K562 (cell line): ENCODE data around the gene COL20A1. TPM values are rescaled to one million over a fixed set of nuclear protein-coding genes. Genes with fewer than 3 reads are reported as not detected.
A peak's percentile ranks its signal among the peaks of the same experiment; 100 is the strongest.

Source experiments
- ATAC-seq: fragments of 200-7000 bp; cut with Tn5 transposase; 3 replicates; pipeline ENCODE4 v1.9.1; 2020; ENCODE audit warnings: moderate library complexity
- BruUV-seq: library from RNA; stranded (reverse); fragments of 400-500 nt; replicated peaks from 2 replicates; lab custom pipeline; 2021; lab: Mats Ljungman, UMichigan
- CTCF ChIA-PET: fragments of 300-600 bp; formaldehyde crosslinking; extraction: SDS; loops from one replicate; lab custom pipeline; 2021; ENCODE audit warnings: low intra/inter-chr PET ratio; lab: Yijun Ruan, JAX
- POLR2A ChIA-PET: fragments of 300-600, 350-650 bp; sonication (Branson Sonifier 250); formaldehyde crosslinking; extraction: SDS; loops from one replicate; lab custom pipeline; 2021; ENCODE audit warnings: antibody characterized with exemption, inconsistent platforms; lab: Yijun Ruan, JAX
- DNase-seq, 4 experiments: peaks; one replicate each; pipeline versions ENCODE4 v3.0.0 to v3.0.0-alpha.2; 2011 to 2018; ENCODE audit warnings: low spot score in 3 of 4, mixed read lengths in 3 of 4; ENCODE audit errors: extremely low read depth in 1 of 4
- FAIRE-seq: peaks from 2 replicates; lab custom pipeline; 2011; peaks lifted over from hg19 to GRCh38; lab: Jason Lieb, UNC
- H2AFZ ChIP-seq: 2 replicates; pipeline ENCODE4 v1.6.0; 2011; ENCODE audit warnings: low read depth, low read length, control low read depth, inconsistent platforms
- H3K27ac ChIP-seq: fragments of 200-600 bp; 3 replicates; pipeline ENCODE4 v1.8.0; 2011; ENCODE audit warnings: low read depth, mild to moderate bottlenecking, control low read depth, inconsistent platforms, low read length, moderate library complexity, mixed read lengths; ENCODE audit errors: extremely low read depth
- H3K27me3 ChIP-seq, 2 experiments: fragments of 300-600 bp in 1 of 2; 2 replicates in 1 of 2; 3 replicates in 1 of 2; pipeline versions ENCODE4 v1.6.0 to v1.8.0; 2011; ENCODE audit warnings: inconsistent platforms in 2 of 2, low read length in 2 of 2, mild to moderate bottlenecking in 1 of 2, mixed read lengths in 1 of 2, moderate library complexity in 1 of 2; ENCODE audit not compliant: control insufficient read depth in 2 of 2, insufficient read depth in 2 of 2
- H3K36me3 ChIP-seq: fragments of 300-600 bp; 3 replicates; pipeline ENCODE4 v1.8.0; 2011; ENCODE audit warnings: mild to moderate bottlenecking, low read length, inconsistent platforms; ENCODE audit not compliant: control insufficient read depth, insufficient read depth
- H3K4me1 ChIP-seq, 2 experiments: fragments of 200-600 bp in 1 of 2; replicated peaks in 1 of 2; 2 replicates in 1 of 2; 3 replicates in 1 of 2; pipeline versions ENCODE4 v1.5.1 to v1.8.0; 2011; ENCODE audit warnings: inconsistent platforms in 2 of 2, low read length in 2 of 2, mild to moderate bottlenecking in 1 of 2, mixed read lengths in 1 of 2, moderate library complexity in 1 of 2; ENCODE audit not compliant: control insufficient read depth in 2 of 2, insufficient read depth in 2 of 2
- H3K4me2 ChIP-seq: 2 replicates; pipeline ENCODE4 v1.6.1; 2011; ENCODE audit warnings: low read length, control low read depth, inconsistent platforms, mixed read lengths; ENCODE audit not compliant: insufficient read depth
- H3K4me3 ChIP-seq: fragments of 200-600 bp; sonication (generic), shearing (Covaris generic); 2 replicates; pipeline ENCODE4 v1.5.1; 2016; ENCODE audit warnings: control low read depth, inconsistent platforms
- H3K79me2 ChIP-seq: fragments of 200-600 bp; 3 replicates; pipeline ENCODE4 v1.8.0; 2011; ENCODE audit warnings: low read length, inconsistent platforms; ENCODE audit not compliant: control insufficient read depth, insufficient read depth
- H3K9ac ChIP-seq, 2 experiments: 2 replicates each; pipeline versions ENCODE4 v1.6.0 to v1.6.1; 2011; ENCODE audit warnings: low read depth in 2 of 2, low read length in 2 of 2, control low read depth in 1 of 2, inconsistent platforms in 1 of 2, mild to moderate bottlenecking in 1 of 2, mixed read lengths in 1 of 2; ENCODE audit not compliant: insufficient read depth in 1 of 2
- H3K9me1 ChIP-seq: one replicate; pipeline ENCODE4 v1.6.0; 2011; ENCODE audit warnings: inconsistent platforms, mild to moderate bottlenecking, low read length, moderate library complexity; ENCODE audit not compliant: control insufficient read depth, insufficient read depth
- H3K9me3 ChIP-seq: replicated peaks from 2 replicates; pipeline ENCODE4 v1.5.1; 2011; ENCODE audit warnings: low read depth, low read length, inconsistent platforms; ENCODE audit not compliant: control insufficient read depth, insufficient read depth
- H4K20me1 ChIP-seq: replicated peaks from 2 replicates; pipeline ENCODE4 v1.6.1; 2011; ENCODE audit warnings: low read length, inconsistent platforms, mixed read lengths; ENCODE audit not compliant: control insufficient read depth, insufficient read depth
- CBFA2T2 ChIP-seq: fragments of 450-650 bp; conservative IDR thresholded peaks from 2 replicates; pipeline ENCODE4 v1.6.1; 2017; ENCODE audit warnings: mild to moderate bottlenecking
- CTBP1 ChIP-seq: fragments of 450-650 bp; IDR thresholded peaks from 2 replicates; pipeline ENCODE4 v1.6.1; 2016; ENCODE audit warnings: borderline replicate concordance
- HMG20B ChIP-seq: fragments of 250-450 bp; sonication (Bioruptor Pico); IDR thresholded peaks from 2 replicates; pipeline ENCODE4 v1.5.0; 2021; ENCODE audit warnings: mild to moderate bottlenecking
- IRF2 ChIP-seq: sonication (generic); formaldehyde crosslinking; IDR thresholded peaks from 2 replicates; pipeline ENCODE4 v1.8.1; 2022; ENCODE audit warnings: mild to moderate bottlenecking, missing genetic modification reagents
- MAZ ChIP-seq, 2 experiments: fragments of 450-650 bp in 1 of 2; sonication (generic) in 1 of 2; formaldehyde crosslinking; IDR thresholded peaks in 1 of 2; conservative IDR thresholded peaks in 1 of 2; 2 replicates each; pipeline versions ENCODE4 v1.4.0 to v1.5.0; 2020; ENCODE audit warnings: mild to moderate bottlenecking in 1 of 2, missing genetic modification reagents in 1 of 2
- MCM5 ChIP-seq: fragments of 450-650 bp; IDR thresholded peaks from 2 replicates; pipeline ENCODE4 v1.6.1; 2016; ENCODE audit warnings: low read depth
- MNT ChIP-seq, 2 experiments: fragments of 450-650 bp; conservative IDR thresholded peaks; 2 replicates each; pipeline ENCODE4 v1.6.1; 2017; ENCODE audit warnings: mild to moderate bottlenecking in 2 of 2, moderate library complexity in 2 of 2
- NR0B1 ChIP-seq: fragments of 450-650 bp; IDR thresholded peaks from one replicate; pipeline ENCODE4 v1.6.1; 2018; ENCODE audit warnings: mild to moderate bottlenecking, moderate library complexity; ENCODE audit not compliant: partially characterized antibody
- VEZF1 ChIP-seq: fragments of 200-800 bp; sonication (Bioruptor generic); IDR thresholded peaks from 2 replicates; pipeline ENCODE4 v1.6.1; 2017; ENCODE audit warnings: missing genetic modification characterization, missing compliant biosample characterization
- YY1 ChIP-seq, 3 experiments: IDR thresholded peaks; 2 replicates each; pipeline ENCODE4 v1.6.1; 2011; ENCODE audit warnings: low read length in 2 of 3, mild to moderate bottlenecking in 2 of 3, moderate library complexity in 2 of 3, borderline replicate concordance in 1 of 3, control low read depth in 1 of 3, low read depth in 1 of 3; ENCODE audit not compliant: insufficient read depth in 3 of 3, insufficient replicate concordance in 2 of 3, control insufficient read depth in 1 of 3, insufficient read length in 1 of 3; ENCODE audit errors: extremely low read depth in 1 of 3
- ZFP36 ChIP-seq: fragments of 150-350 bp; IDR thresholded peaks from 2 replicates; pipeline ENCODE4 v1.6.1; 2018; ENCODE audit warnings: low read length, low read depth; ENCODE audit not compliant: partially characterized antibody
- WGBS: fragments of 100-300 bp; shearing (Covaris generic); methylation state at CpG from one replicate; pipeline ENCODE4 v1.1.6; 2016; ENCODE audit warnings: low coverage, mixed read lengths; ENCODE audit not compliant: insufficient coverage; ENCODE audit errors: missing lambda C conversion rate; 5-methylcytosine and 5-hydroxymethylcytosine counted together
- in situ Hi-C: fragments of 300-500 bp; cut with MboI; formaldehyde crosslinking; loops from 4 replicates; pipeline ENCODE4 v1.15.0; 2018; ENCODE audit warnings: inconsistent platforms, mixed read lengths
- intact Hi-C: fragments of 100-400 bp; cut with micrococcal nuclease; formaldehyde crosslinking; loops from 2 replicates; pipeline ENCODE4 v1.14.2; 2022
- polyA plus RNA-seq, 8 experiments: library from polyadenylated mRNA; depleted of rRNA in 4 of 8; stranded (reverse) in 5 of 8; unstranded in 3 of 8; fragments of >200 nt; fragmentation: Nextera tagmentation in 2 of 8; fragmentation: Illumina TruSeq in 1 of 8; extraction: Ambion mirVana in 2 of 8; extraction: Trizol in 1 of 8; gene quantifications; 2 replicates each; pipeline versions ENCODE4 v1.2.1 to v1.2.3, GENCODE V29; 2011 to 2014; ENCODE audit warnings: inconsistent platforms in 1 of 8, missing spikeins in 1 of 8
- total RNA-seq, 7 experiments: library from RNA; depleted of rRNA in 6 of 7; stranded (reverse); fragments of >200 nt in 6 of 7; fragmentation: Illumina TruSeq in 2 of 7; extraction: Trizol in 2 of 7; gene quantifications; 2 replicates each; pipeline versions ENCODE4 v1.2.1 to v1.2.3, GENCODE V29; 2011 to 2021; ENCODE audit warnings: low replicate concordance in 1 of 7

COL20A1 gene
- total and polyA plus RNA-seq, 9 of the 15 experiments (the other 6 are each of a cell fraction or from before 2014, with no cell fraction given): not detected

- TF ChIP-seq YY1 (IDR thresholded peaks at IDR 0.05; ENCODE audit: borderline replicate concordance in 1 of 3, control insufficient read depth in 1 of 3, extremely low read depth in 1 of 3, insufficient read depth in 3 of 3, insufficient read length in 1 of 3, insufficient replicate concordance in 2 of 3, low read depth in 1 of 3, low read length in 2 of 3): no peak
- no peak for TF ChIP-seq MNT (conservative IDR thresholded peaks at IDR 0.05)
- TF ChIP-seq MAZ (CRISPR knock-in tag; conservative IDR thresholded peaks at IDR 0.05 in 1 of 2, IDR thresholded peaks at IDR 0.05 in 1 of 2): no peak
- TF ChIP-seq, all 486 proteins: peak for 3
These were observed 23.3 kb upstream of the COL20A1 start (continued) for GRCh38 chr20:63269724-63270123.

GRCh38 chr20:63270606-63271325 lies 22.2 kb upstream of the COL20A1 start:
- in situ Hi-C loops: no loop called here
- ATAC-seq: no peak
- no peak for FAIRE-seq
- no peak overlapping the region for H3K27ac ChIP-seq
- H3K4me2 ChIP-seq: no peak overlapping the region
- peaks cover 11% of the 10 kb centered on the region; the same call in 2 of the 3 replicates for H3K36me3 ChIP-seq
- H3K27me3 ChIP-seq: peaks cover 0 to 21% of the 10 kb centered on the region in 2 experiments; a peak in 3 of 5 replicates
- ChIA-PET POLR2A (interaction anchor here (1.7 kb wide), 1 partner anchor 12 kb away, joined by 6 read pairs; no protein-coding TSS in a partner anchor), CTCF (no interaction called here)
- H3K4me1 ChIP-seq: peaks cover 11 to 25% of the 10 kb centered on the region in 2 experiments; a peak in 4 of 5 replicates
- intact Hi-C loops: no loop called here
- H2AFZ ChIP-seq: no peak overlapping the region
- WGBS: 44% methylated on average over 9 of the region's 9 CpGs
- H4K20me1 ChIP-seq: peaks cover 32% of the 10 kb centered on the region
- H3K9ac ChIP-seq: 0 out of 4 replicates have a peak overlapping the region, but pooled peaks of 1 of the 2 experiments have one; percentile 50
- H3K79me2 ChIP-seq: peaks cover 33% of the 10 kb centered on the region
- H3K9me1 ChIP-seq: no peaks in the 10 kb centered on the region
- DNase-seq: no peak
- H3K9me3 ChIP-seq: no peaks in the 10 kb centered on the region
- no TSS peak for BruUV-seq
- no peak overlapping the region for H3K4me3 ChIP-seq
- TF ChIP-seq MCM5 (no peak), VEZF1 (no peak), IRF2 (CRISPR knock-in tag) (no peak), CBFA2T2 (no peak), CTBP1 (no peak), HMG20B (CRISPR knock-in tag) (no peak), ZFP36 (peak; percentile 89), NR0B1 (no peak)
